H1 (cell line): ENCODE data around the gene RAB24.

Source experiments
- BRCA1 ChIP-seq: IDR thresholded peaks from 2 replicates; pipeline ENCODE4 v1.6.1; 2012; ENCODE audit warnings: low read depth, low read length, improper control_type of control experiment
- FOSL1 ChIP-seq: IDR thresholded peaks from 2 replicates; pipeline ENCODE4 v1.6.1; 2011; ENCODE audit warnings: mild to moderate bottlenecking, low read depth, low read length, moderate library complexity; ENCODE audit not compliant: insufficient read depth
- GABPA ChIP-seq: IDR thresholded peaks from 2 replicates; pipeline ENCODE4 v1.6.1; 2011; ENCODE audit warnings: mild to moderate bottlenecking, low read length, moderate library complexity, borderline replicate concordance; ENCODE audit not compliant: insufficient read depth
- KDM1A ChIP-seq: fragments of 200-600, 300-600 bp; sonication (generic); IDR thresholded peaks from 2 replicates; pipeline ENCODE4 v1.7.1; 2016; ENCODE audit warnings: mild to moderate bottlenecking, low read length, borderline replicate concordance
- PHF8 ChIP-seq: fragments of 200-600 bp; sonication (generic); conservative IDR thresholded peaks from 2 replicates; pipeline ENCODE4 v1.7.1; 2012; ENCODE audit warnings: low read depth, mild to moderate bottlenecking, inconsistent platforms, low read length, moderate library complexity
- POLR2A ChIP-seq, 2 experiments: IDR thresholded peaks; 1 replicate in 1 of 2; 2 replicates in 1 of 2; pipeline ENCODE4 v1.6.1; 2011; ENCODE audit warnings: low read depth in 2 of 2, low read length in 2 of 2, mild to moderate bottlenecking in 2 of 2; ENCODE audit errors: control extremely low read depth in 1 of 2
- POLR2AphosphoS5 ChIP-seq: IDR thresholded peaks from 2 replicates; pipeline ENCODE4 v1.6.1; 2011; ENCODE audit warnings: low read depth, low read length
- SIRT6 ChIP-seq: IDR thresholded peaks from one replicate; pipeline ENCODE4 v1.7.1; 2012; ENCODE audit warnings: low read length, inconsistent platforms
- YY1 ChIP-seq: IDR thresholded peaks from 2 replicates; pipeline ENCODE4 v1.6.1; 2011; ENCODE audit warnings: low read depth, mild to moderate bottlenecking, low read length
- ZNF274 ChIP-seq: IDR thresholded peaks from 2 replicates; pipeline ENCODE4 v1.7.0; 2012; ENCODE audit warnings: low read length, borderline replicate concordance; ENCODE audit errors: extremely low read depth
- TF ChIP-seq, protein P1 (sequence below), 3 experiments: IDR thresholded peaks; 1 replicate in 2 of 3; 2 replicates in 1 of 3; pipeline versions ENCODE4 v1.5.1 to v1.6.1; 2011; ENCODE audit warnings: low read length in 3 of 3, mild to moderate bottlenecking in 3 of 3, inconsistent platforms in 2 of 3, low read depth in 1 of 3, moderate library complexity in 1 of 3; ENCODE audit not compliant: insufficient read depth in 1 of 3; ENCODE audit errors: control extremely low read depth in 1 of 3
- TF ChIP-seq, protein P2 (sequence below): IDR thresholded peaks from 2 replicates; pipeline ENCODE4 v1.6.1; 2012; ENCODE audit warnings: inconsistent platforms
- TF ChIP-seq, protein P3 (sequence below): IDR thresholded peaks from 2 replicates; pipeline ENCODE4 v1.6.1; 2012; ENCODE audit warnings: low read length, inconsistent platforms

DNA sequence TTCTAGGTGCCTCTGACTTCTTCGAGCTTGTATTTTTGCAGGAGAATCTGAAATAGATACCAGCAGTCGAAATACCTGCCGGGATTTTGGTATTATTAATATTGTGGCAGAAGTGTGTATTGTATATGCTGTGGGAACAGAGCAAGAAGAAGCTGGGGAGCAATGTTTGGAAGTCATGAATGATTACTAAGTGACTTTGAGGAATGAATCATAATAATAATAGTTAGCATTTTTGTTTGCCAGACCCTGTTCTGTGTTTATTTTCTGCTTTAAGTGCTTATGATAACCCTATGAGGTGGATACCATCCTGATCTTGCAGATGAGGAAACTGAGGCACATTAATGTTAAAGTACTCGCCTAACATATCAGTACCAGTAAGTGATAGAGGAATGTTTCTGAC lies 32.4 kb downstream of the RAB24 start:
- no peak for TF ChIP-seq PHF8
- TF ChIP-seq BRCA1: no peak
- no peak for TF ChIP-seq POLR2A (IDR thresholded peaks at IDR 0.05; ENCODE audit: control extremely low read depth in 1 of 2, low read depth in 2 of 2, low read length in 2 of 2)
- TF ChIP-seq, protein P1, sequence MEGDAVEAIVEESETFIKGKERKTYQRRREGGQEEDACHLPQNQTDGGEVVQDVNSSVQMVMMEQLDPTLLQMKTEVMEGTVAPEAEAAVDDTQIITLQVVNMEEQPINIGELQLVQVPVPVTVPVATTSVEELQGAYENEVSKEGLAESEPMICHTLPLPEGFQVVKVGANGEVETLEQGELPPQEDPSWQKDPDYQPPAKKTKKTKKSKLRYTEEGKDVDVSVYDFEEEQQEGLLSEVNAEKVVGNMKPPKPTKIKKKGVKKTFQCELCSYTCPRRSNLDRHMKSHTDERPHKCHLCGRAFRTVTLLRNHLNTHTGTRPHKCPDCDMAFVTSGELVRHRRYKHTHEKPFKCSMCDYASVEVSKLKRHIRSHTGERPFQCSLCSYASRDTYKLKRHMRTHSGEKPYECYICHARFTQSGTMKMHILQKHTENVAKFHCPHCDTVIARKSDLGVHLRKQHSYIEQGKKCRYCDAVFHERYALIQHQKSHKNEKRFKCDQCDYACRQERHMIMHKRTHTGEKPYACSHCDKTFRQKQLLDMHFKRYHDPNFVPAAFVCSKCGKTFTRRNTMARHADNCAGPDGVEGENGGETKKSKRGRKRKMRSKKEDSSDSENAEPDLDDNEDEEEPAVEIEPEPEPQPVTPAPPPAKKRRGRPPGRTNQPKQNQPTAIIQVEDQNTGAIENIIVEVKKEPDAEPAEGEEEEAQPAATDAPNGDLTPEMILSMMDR (IDR thresholded peaks at IDR 0.05; ENCODE audit: control extremely low read depth in 1 of 3, insufficient read depth in 1 of 3, low read depth in 1 of 3, low read length in 3 of 3): no peak
- no peak for TF ChIP-seq FOSL1
- TF ChIP-seq POLR2AphosphoS5: no peak
- no peak for TF ChIP-seq SIRT6
- TF ChIP-seq ZNF274: no peak
- TF ChIP-seq, protein P2, sequence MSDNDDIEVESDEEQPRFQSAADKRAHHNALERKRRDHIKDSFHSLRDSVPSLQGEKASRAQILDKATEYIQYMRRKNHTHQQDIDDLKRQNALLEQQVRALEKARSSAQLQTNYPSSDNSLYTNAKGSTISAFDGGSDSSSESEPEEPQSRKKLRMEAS: no peak
- TF ChIP-seq, protein P3, sequence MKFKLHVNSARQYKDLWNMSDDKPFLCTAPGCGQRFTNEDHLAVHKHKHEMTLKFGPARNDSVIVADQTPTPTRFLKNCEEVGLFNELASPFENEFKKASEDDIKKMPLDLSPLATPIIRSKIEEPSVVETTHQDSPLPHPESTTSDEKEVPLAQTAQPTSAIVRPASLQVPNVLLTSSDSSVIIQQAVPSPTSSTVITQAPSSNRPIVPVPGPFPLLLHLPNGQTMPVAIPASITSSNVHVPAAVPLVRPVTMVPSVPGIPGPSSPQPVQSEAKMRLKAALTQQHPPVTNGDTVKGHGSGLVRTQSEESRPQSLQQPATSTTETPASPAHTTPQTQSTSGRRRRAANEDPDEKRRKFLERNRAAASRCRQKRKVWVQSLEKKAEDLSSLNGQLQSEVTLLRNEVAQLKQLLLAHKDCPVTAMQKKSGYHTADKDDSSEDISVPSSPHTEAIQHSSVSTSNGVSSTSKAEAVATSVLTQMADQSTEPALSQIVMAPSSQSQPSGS: no peak
- no peak for TF ChIP-seq KDM1A
- no peak for TF ChIP-seq GABPA
- no peak for TF ChIP-seq YY1
